ENCODE data around the gene PIGS. TPM values are rescaled to one million over a fixed set of nuclear protein-coding genes. Genes with fewer than 3 reads are reported as not detected.
A peak's percentile ranks its signal among the peaks of the same experiment; 100 is the strongest.

PIGS gene
- polyA plus RNA-seq, 6 donors from 2014 or later: 31.3 to 61.7 (median 46.0) TPM

DNA sequence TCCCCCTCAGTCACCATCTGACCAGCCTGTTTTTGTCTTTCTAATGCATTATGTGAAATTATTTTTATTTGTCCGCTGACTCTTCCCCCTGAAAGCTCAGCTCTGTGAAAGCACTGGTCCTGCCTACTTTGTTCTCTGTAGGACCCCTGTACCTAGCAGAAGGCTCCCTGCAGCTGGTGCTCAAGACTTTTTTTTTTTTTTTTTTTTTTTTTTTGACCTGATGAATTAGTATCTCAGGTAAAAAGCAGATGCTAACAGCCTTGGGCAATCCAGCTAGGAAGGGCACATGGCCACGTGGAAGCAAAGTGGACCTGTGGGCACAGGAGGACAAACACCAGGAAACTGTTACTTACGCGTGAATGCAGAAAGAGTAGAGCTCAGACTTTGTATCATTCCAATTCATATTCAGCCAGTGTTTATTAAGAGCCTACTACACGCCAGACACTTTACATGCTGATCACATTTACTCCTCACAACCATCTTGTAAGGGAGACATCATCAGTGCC, 18.3 kb downstream of the PIGS start:
- no peak for ATAC-seq (ENCODE audit: low read depth in 2 of 2)
- Mint-ChIP-seq H3K4me1 (peaks cover 52 to 57% (median 55%) of the 10 kb centered on the region in 3 donors), H3K9me3 (no peaks in the 10 kb centered on the region), H3K36me3 (peaks cover 31 to 35% of the 10 kb centered on the region in 2 donors), H3K4me3 (peak overlapping the region; percentile 89 to 100 (median 92)), H3K27me3 (no peaks in the 10 kb centered on the region), H3K27ac (peak overlapping the region; percentile 49 to 95 (median 76))
- no peak for DNase-seq

DNA sequence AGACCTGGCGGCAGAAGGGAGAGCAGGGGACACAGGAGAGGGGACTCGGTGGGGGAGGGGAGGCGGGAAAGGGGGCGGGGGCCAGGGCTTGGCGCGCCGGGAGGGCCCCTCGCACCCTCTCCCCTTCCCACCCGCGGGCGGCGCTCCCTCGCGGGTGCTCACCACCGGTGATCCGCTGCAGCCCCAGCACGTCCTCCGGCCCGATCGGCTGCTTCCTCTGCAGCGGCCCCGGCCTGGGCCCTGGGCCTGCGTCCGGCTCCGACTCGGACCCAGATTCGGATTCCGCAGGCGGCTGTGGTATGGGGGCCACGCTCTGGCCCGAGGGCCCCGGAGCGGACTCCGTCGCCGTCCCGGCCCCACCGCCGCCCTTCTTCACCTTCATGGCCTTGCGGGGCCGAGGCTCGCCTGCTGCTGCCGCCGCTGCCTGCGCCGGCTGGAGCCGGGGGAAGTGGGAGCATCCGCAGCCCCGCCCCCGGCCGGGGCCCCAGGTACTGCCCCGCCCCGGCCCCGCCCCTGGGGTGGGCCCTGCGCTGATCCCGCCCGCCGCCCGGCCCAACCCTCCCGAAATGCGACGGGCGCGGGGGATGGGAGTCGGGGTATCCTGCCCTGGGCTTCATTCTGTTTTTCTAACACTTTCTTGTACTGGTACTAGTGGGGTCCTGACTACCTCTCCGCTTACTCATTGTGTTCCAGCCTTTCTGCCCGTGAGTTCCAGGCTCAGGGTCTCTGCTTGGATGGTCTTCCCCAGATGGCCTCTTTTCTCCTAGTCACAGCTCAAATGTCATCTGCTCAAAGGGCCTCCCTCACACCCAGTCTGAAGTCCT, 18.9 kb downstream of the PIGS start, which contains the start of gene UNC119:
Gene UNC119, minus strand, starts transcription at position 449 of the 824 bp plus-strand sequence. Its CDS starts 67 bp downstream, at position 382.
- DNase-seq (peak; percentile 75), ATAC-seq (ENCODE audit: low read depth in 2 of 2) (peak; percentile 55 to 60)
- Mint-ChIP-seq H3K27ac (peak within 1 kb of the TSS; percentile 49 to 99 (median 94)), H3K27me3 (no peaks in the 10 kb centered on the region), H3K4me1 (peaks cover 59 to 63% (median 62%) of the 10 kb centered on the region in 3 donors), H3K4me3 (peak within 1 kb of the TSS; percentile 90 to 100 (median 94)), H3K36me3 (peaks cover 25 to 29% of the 10 kb centered on the region in 2 donors), H3K9me3 (no peaks in the 10 kb centered on the region)

DNA sequence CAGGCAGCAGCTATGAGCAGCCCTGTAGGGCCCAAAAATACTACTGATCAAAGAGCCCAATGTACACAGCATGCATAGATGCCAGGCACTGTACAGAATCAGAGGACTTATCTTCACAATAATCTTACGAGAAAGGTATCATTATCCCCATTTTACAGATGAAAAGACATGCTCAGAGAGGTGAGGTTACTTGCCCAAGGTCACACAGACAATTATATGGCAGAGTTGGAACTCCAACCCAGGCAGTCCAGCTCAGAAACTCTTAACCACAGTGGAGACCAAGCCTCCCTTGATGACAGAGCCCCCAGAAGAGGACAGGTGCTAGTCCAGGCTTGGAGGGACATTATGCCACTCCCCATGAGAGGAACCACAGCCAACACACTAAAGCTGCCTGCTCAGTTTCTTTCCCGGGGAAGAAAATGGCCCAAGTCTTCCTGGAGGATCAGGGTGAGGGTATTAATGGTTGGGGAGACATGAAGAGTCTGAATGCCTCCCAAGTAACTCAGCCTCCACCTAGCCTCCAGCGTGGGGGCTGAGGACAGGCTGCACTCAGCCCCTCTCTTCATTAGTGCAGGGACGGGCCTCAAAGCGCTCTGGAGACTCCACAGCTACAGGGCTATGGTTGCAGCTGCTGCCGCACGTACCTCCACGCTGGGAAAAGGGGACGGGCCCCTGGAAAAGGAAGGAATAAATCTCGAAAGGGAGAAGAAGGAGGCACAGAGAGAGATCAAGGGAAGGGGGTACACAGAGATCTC, 19.7 kb downstream of the PIGS start:
- Mint-ChIP-seq H3K4me3 (peak overlapping the region; percentile 78 to 100 (median 94)), H3K9me3 (no peaks in the 10 kb centered on the region), H3K27me3 (no peaks in the 10 kb centered on the region), H3K36me3 (peaks cover 20 to 21% of the 10 kb centered on the region in 2 donors), H3K27ac (peak overlapping the region; percentile 29 to 99 (median 94)), H3K4me1 (peaks cover 61 to 66% (median 61%) of the 10 kb centered on the region in 3 donors)
- DNase-seq (peak; percentile 5), ATAC-seq (ENCODE audit: low read depth in 2 of 2) (no peak)

DNA sequence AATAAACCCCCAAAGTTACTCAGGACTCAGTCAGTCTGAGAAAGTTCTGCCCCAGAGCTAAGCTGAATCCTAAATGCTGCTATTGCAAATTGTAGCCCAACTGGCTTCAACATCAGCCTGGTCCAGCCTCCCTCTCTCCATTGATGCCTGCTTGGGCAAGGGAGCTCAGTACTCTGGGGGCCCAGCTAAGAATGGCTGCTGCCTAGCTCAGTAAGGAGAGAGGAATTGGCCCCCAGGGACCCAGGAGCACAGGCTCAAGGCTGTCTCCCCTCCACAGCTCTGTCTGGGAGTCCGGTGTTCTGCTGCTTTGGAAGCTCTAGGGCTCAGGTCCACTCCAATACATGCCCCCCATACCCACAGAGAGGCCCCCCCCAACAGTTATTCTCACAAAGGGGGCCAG, 20.5 kb downstream of the PIGS start:
- no peak for DNase-seq

DNA sequence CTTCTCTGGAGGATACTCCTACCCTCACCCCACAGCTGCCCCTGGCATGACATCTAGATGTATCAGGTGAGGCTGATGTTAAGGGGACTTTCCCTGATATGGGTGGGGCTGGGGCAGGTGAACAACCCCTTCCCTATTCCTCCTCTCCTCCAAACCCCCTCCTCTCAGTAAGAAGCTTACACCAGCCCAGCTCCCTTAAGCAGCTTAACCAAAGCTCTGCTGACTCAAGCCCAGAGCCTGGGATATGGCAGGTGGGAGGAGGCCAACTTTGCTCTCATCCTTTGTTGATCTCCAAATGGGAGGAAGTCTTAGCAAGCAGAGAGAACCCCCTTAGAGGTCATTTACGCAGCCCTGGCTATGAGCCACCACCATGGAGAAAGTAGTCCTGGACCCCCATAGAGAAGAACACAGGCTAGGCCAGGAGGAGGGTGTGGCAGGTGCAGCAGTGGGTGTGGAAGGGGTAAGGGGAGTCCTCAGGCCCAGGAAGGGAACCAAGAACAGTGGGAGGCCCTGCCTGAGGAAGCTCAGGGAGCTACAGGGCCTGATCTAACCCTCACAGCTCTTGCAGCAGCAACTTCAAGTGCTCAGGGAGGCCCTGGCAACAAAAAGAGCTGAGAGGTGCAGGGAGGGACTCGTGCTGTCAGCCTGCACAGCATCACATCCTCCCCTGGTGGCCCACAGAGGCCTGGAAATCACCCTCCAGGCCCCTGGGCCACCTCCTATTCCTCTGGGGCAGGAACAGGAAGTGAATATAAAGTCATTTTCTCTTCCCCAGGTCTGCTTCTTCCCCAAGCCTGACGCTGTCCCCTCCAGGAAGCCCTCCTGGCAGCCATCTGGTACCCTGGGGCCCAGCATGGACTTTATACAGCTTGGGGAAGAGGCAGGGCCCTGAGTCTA, 21.8 kb downstream of the PIGS start:
- Mint-ChIP-seq H3K27me3 (no peaks in the 10 kb centered on the region), H3K27ac (peak overlapping the region; percentile 95 to 99 (median 98)), H3K4me1 (peaks cover 66 to 77% (median 68%) of the 10 kb centered on the region in 3 donors), H3K36me3 (peaks cover 12 to 23% of the 10 kb centered on the region in 2 donors), H3K4me3 (peak overlapping the region; percentile 58 to 100 (median 82)), H3K9me3 (no peaks in the 10 kb centered on the region)
- peak; percentile 78 for DNase-seq
- ATAC-seq (ENCODE audit: low read depth in 2 of 2): peak; percentile 76 to 78

More for the DNA sequence above, 20.5 kb downstream of the PIGS start:
- Mint-ChIP-seq H3K4me1 (peaks cover 61 to 69% (median 61%) of the 10 kb centered on the region in 3 donors), H3K36me3 (peaks cover 13 to 15% of the 10 kb centered on the region in 2 donors), H3K27me3 (no peaks in the 10 kb centered on the region), H3K4me3 (peak overlapping the region; percentile 68 to 100 (median 94)), H3K27ac (peak overlapping the region in 5 of 6 donors; percentile 95 to 99 (median 98)), H3K9me3 (no peaks in the 10 kb centered on the region)
- ATAC-seq (ENCODE audit: low read depth in 2 of 2): no peak

DNA sequence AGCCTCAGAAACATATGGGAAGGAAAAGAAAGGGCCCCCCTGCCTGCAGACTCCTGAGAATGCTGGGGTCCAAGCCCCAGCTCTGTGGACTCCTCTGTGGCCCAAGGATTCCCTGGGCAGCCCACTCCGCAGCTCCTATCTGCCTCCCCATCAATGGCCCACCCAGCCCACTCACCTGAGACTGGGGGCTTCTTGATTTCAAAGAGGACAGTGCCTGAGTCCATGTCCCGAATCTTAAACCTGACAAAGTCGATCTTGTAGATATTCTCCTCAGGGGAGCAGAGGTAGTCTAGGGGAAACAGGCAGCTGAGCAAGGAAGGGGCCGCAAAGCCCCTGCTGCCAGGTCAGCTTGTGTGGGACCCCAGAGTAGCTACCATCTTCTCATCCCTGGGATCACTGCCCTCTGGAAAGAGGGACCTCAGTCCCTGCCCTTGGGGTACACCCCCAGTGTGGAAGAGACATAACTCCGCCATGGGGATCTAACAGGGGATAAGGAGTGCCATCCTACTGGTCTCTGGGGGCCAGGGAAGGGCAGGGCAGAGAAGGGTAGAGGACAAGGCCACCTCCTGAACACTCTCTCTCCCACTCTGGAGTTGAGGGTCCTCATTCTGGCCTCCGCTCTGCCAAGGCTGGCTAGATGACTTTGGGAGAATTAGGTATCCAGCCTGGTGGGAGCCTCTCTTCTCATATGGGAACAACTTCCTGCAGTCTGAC, 22.8 kb downstream of the PIGS start:
- no peaks in the 10 kb centered on the region for H3K27me3 Mint-ChIP-seq
- DNase-seq (no peak), ATAC-seq (ENCODE audit: low read depth in 2 of 2) (no peak)
- peak overlapping the region; percentile 58 to 100 (median 85) for H3K4me3 Mint-ChIP-seq
- no peaks in the 10 kb centered on the region for H3K9me3 Mint-ChIP-seq
- peak overlapping the region; percentile 95 to 100 (median 98) for H3K27ac Mint-ChIP-seq
- peaks cover 5 to 14% of the 10 kb centered on the region in 2 donors for H3K36me3 Mint-ChIP-seq
- H3K4me1 Mint-ChIP-seq: peaks cover 65 to 81% (median 68%) of the 10 kb centered on the region in 3 donors

DNA sequence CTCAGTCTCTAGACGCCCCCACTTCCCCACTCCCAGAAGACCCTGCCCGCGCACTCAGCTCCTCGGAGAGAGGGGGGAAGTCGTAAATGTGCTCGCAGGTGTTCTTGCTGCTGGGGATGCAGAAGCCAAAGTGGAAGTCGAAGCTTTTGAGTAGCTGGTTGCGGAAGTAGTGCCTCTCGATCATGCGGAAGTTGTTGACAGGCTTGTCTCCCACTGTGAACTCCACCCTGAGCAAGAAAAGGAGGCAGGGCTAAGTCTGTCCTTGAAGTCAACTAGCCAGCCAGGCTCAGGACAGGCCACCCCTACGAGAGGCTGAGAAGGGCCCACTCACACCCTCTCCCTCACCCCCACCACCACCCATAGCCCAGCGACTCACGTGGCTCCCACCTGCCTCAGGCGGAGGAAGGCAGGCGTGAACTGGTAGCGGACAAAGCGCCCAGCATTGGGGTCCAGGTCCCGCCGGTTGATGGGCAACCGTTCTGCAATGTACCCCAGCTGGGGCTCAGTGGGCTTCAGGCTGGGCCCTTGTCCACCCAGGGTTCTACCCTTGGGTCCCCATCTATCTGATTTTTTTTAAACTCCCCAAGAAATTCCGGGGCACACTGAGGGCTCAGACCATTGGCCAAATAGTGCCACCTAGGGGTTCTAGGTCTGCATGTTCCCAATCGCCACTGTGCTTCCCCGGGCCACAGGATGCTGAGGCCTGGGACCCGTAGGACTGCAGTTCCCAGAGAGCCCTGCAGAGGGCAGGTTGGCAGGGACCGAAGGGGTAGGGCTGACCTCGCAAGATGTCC, 23.5 kb downstream of the PIGS start:
- DNase-seq: peak; percentile 77

DNA sequence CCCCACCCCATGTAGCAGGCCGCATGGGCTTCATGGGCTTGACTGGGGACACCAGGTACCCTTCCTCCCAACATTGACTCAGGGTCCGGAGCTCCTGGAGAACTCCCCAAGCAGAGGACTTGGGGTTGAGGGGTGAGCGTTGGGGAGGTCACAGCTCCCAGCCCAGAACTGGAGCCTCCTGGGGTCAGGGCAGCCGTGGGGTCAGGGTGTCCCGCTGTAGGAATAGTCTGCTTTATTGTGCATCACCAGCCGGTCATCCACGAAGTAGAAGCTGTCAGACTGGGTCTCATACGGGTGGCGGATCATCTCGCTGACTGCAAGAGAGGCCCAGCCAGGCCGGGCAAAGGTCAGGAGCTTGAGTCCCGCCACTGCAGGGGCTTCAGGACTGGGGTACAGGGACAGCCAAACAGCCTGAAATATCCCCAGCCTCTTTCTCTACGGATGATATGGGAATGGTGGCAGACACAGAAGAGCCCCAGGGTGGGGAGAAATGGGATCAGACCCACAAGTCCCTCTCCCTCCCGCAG, 24.2 kb downstream of the PIGS start:
- H3K4me1 Mint-ChIP-seq: peaks cover 54 to 72% (median 60%) of the 10 kb centered on the region in 3 donors
- H3K27me3 Mint-ChIP-seq: no peaks in the 10 kb centered on the region
- no peaks in the 10 kb centered on the region for H3K9me3 Mint-ChIP-seq
- peaks cover 0 to 10% of the 10 kb centered on the region in 2 donors for H3K36me3 Mint-ChIP-seq
- ATAC-seq (ENCODE audit: low read depth in 2 of 2) (no peak), DNase-seq (no peak)
- H3K4me3 Mint-ChIP-seq: peak overlapping the region; percentile 28 to 100 (median 86)
- H3K27ac Mint-ChIP-seq: peak overlapping the region; percentile 95 to 100 (median 98)

More for the DNA sequence above, 23.5 kb downstream of the PIGS start:
- ATAC-seq (ENCODE audit: low read depth in 2 of 2): peak; percentile 63 to 64
- Mint-ChIP-seq H3K4me1 (peaks cover 57 to 74% (median 64%) of the 10 kb centered on the region in 3 donors), H3K36me3 (peaks cover 0 to 10% of the 10 kb centered on the region in 2 donors), H3K9me3 (no peaks in the 10 kb centered on the region), H3K27ac (peak overlapping the region; percentile 95 to 100 (median 98)), H3K4me3 (peak overlapping the region; percentile 55 to 100 (median 86)), H3K27me3 (no peaks in the 10 kb centered on the region)

DNA sequence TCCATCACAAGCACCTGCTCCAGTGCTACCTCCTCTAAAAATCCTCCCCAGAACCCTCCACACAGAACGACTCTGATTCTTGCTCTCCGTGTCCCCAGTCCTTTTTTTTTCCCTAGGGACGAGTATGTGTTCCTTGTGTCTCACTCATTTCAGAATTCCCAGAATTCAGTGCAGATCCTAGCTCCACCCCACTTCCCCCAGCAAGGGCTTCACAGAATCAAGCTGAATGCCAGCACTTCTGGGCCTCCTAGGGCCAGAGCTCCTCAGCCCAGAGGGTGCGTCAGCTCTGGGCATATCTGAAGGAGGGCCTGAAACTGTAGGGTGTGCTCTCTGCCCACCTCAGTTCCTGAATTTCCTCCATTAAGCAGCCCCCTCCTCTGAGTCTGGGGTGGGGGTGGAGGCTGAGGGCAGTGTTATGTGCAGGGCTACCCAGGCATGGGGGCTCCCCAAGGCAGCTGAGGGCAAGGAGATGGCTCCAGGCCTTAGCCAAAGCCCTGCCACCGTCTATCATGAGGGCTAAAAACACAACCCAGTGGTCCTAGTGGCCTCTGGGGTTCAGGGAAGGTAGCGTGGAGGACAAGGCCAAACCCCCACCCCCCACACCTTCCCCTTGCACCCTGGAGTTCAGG, 25.4 kb downstream of the PIGS start:
- Mint-ChIP-seq H3K4me3 (no peak overlapping the region), H3K4me1 (peaks cover 41 to 61% (median 49%) of the 10 kb centered on the region in 3 donors), H3K27ac (peak overlapping the region in 3 of 6 donors; percentile 6 to 68 (median 57)), H3K36me3 (peaks cover 0 to 10% of the 10 kb centered on the region in 2 donors), H3K27me3 (no peaks in the 10 kb centered on the region), H3K9me3 (no peaks in the 10 kb centered on the region)
- DNase-seq (no peak), ATAC-seq (ENCODE audit: low read depth in 2 of 2) (no peak)

DNA sequence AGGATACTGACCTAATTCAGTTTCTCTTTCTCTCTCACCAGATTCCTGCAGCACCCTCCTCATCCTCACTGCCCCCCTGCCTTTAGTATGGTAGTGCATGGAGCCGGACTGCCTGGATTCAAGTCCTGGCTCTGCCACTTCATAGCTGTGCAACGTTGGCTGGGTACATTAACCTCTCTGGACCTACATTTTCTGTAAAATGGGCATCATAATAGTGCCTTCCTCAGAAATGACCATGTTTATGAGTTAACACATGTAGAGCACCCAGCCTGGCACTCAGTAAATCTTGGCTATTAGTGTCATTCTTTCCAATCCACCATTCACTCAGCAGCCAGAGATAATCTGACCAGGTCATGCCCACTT, 26.2 kb downstream of the PIGS start:
- DNase-seq (no peak), ATAC-seq (ENCODE audit: low read depth in 2 of 2) (no peak)
- peaks cover 0 to 10% of the 10 kb centered on the region in 2 donors for H3K36me3 Mint-ChIP-seq
- peak overlapping the region in 2 of 6 donors; percentile 68 to 86 for H3K27ac Mint-ChIP-seq
- H3K4me3 Mint-ChIP-seq: no peak overlapping the region
- H3K4me1 Mint-ChIP-seq: peaks cover 35 to 53% (median 41%) of the 10 kb centered on the region in 3 donors
- H3K27me3 Mint-ChIP-seq: no peaks in the 10 kb centered on the region
- H3K9me3 Mint-ChIP-seq: no peaks in the 10 kb centered on the region

Data from naive B cell (primary cell).